HG02973 (cell line): Measurements from ENCODE around the gene ADSS2.
"Not testable (repeated sequence)": the region's sequence is repeated elsewhere in the genome, so short reads cannot be mapped to it uniquely, and the experiment has no call there.

Source experiments
- ATAC-seq: cut with Tn5 transposase; IDR thresholded peaks from one replicate; pipeline ENCODE4 v1.9.1; 2021; ENCODE audit warnings: moderate library complexity; ENCODE audit not compliant: unreplicated experiment

ADSS2 gene

DNA sequence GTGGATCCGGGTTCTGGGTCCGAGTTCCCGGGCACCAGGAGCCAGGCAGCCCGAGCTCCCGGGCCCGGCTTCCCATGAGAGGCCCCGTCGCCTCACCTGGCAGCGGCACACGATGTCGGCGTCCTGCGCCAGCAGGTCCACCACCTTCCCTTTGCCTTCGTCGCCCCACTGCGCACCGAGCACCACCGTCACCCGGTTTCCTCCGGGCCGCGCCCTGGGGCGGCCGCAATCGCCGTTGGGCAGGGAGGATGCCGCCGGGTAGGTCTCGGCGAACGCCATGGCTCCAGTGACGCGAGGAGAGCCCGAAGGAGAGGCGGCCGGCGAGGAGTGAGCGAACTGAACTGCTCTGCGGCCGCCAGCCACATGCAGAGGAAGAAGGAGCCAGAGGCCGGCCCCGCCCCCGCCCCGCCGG is at the start of gene ADSS2:
Gene ADSS2, minus strand, starts transcription at position 371 of the 412 bp plus-strand sequence. Its CDS starts 92 bp downstream, at position 279.
- no peak for ATAC-seq

DNA sequence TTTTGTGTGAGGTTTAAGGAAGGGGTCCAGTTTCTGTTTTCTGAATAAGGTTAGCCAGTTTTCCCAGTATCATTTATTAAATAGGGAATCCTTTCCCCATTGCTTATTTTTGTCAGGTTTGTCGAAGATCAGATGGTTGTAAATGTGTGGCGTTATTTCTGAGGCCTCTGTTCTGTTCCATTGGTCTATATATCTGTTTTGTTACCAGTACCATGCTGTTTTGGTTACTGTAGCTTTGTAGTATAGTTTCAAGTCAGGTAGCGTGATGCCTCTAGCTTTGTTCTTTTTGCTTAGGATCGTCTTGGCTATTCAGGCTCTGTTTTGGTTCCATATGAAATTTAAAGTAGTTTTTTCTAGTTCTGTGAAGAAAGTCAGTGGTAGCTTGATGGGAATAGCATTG is 48.8 kb upstream of the ADSS2 start:
- not testable (repeated sequence) for ATAC-seq

DNA sequence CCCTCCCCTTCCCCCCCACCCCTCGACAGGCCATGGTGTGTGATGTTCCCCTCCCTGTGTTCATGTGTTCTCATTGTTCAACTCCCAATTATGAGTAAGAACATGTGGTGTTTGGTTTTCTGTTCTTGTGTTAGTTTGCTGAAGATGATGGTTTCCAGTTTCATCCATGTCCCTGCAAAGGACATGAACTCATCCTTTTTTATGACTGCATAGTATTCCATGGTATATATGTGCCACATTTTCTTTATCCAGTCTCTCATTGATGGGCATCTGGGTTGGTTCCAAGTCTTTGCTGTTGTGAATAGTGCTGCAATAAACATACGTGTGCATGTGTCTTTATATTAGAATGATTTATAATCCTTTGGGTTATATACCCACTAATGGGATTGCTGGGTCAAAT is 47.8 kb upstream of the ADSS2 start:
- ATAC-seq = not testable (repeated sequence)

DNA sequence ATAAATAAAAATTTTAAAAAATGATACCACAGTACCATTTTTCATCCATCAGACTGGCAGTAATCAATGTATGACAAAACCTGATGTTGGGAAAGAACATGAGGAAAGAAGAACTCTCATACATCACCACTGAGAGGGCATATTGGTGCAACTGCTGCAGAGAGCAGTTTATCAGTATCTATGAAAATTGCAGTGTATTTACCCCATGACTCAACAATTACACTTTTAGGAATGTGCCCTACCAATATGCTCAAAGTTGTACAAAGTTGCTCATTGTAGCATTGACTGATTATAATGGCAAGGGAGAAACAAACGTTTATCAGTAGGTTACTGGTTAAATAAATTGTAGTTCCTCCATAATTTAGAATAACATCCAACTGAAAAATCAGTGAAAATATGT is 46.1 kb upstream of the ADSS2 start:
- ATAC-seq = no peak

DNA sequence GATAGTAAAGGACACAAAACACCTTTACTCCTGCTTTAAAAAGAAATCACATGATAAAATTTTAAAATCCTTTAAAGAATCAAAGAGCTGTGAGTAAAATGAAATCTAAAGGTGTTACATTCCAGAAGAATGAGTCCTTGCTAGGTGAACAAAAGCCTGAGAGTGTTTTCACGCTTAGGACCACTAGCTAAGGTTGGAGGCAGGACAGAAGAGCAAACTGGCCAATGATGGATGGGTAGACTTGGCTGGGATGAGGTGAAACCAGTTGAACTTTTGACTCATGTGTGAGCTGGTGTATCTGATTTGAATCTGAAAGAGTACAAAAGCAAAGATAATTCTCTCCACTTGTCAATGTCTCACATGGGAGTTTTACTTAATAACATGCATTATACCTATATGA is 44.5 kb upstream of the ADSS2 start:
- ATAC-seq = no peak

DNA sequence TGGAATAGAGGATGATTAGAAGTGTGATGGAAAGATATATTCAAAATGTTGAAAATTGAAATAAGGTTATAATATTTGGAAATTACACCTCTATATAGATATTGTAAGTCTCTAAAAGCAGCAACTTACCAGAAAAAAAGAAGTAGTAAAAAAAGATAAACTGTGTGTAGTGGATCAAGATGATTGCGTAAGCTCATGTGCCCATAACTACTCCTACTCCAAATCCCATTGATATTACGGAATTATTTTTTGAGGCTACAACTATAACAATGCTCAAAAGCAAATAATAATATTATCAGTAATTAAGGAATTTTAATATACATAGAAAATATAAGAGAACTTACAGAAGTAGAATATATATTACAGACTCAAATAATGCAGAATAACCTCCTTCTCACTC is 42.9 kb upstream of the ADSS2 start:
- no peak for ATAC-seq

DNA sequence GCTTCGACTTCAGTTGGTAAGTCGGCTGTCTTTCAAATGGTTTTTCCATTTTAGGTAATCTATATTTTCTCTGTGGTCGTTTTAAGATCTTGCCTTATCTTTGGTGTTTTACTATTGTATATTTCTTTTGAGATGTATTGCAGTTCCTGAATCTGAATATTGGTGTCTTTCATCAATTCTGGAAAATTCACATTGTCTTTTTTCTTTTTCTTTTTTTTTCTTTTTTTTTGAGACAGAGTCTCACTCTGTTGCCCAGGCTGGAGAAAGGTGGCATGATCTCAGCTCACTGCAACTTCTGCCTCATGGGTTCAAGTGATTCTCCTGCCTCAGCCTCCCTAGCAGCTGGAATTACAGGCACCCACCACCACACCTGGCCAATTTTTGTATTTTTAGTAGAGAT is 33.3 kb upstream of the ADSS2 start:
- ATAC-seq = not testable (repeated sequence)

DNA sequence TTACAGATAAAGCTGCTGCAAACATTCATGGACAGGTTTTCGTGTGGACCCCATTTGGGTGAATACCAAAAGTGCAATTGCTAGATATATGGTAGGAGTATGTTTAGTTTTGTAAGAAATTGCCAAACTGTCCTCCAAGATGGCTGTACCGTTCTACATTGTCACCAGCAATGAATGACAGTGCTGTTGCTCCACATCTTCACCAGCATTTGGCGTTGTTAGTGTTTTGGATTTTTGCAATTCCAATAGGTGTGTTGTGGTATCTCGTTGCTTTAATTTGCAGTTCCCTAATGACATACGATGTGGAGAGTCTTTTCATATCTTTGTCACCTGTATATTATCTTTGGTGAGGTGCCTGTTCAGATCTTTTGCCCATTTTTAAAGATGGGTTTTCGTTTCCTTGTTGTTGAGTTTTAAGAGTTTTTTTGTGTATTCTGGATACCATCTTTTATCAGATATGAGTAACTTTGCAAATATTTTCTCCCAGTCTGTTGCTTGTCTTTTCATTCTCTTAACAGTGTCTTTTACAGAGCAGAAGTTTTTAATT is 21.4 kb upstream of the ADSS2 start:
- no peak for ATAC-seq

DNA sequence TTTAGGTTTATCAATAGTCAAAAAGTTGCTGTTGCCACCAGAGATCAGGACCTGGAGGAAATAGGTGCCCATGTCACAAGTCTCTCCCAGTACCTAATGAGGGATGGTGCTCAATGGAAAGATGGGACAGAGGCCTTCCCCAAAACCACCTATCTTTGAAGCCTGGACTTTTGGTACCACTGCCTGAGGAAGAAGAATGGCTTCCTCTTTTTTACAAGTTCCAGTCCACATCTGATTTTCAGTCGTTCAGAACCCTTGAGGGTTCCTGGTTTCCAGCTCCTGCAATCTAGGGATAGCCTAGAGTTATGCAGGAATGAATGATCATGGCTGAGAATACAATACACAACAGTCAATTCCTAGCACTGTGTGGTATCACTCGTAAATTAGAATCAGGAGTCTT is 15.0 kb upstream of the ADSS2 start:
- no peak for ATAC-seq

DNA sequence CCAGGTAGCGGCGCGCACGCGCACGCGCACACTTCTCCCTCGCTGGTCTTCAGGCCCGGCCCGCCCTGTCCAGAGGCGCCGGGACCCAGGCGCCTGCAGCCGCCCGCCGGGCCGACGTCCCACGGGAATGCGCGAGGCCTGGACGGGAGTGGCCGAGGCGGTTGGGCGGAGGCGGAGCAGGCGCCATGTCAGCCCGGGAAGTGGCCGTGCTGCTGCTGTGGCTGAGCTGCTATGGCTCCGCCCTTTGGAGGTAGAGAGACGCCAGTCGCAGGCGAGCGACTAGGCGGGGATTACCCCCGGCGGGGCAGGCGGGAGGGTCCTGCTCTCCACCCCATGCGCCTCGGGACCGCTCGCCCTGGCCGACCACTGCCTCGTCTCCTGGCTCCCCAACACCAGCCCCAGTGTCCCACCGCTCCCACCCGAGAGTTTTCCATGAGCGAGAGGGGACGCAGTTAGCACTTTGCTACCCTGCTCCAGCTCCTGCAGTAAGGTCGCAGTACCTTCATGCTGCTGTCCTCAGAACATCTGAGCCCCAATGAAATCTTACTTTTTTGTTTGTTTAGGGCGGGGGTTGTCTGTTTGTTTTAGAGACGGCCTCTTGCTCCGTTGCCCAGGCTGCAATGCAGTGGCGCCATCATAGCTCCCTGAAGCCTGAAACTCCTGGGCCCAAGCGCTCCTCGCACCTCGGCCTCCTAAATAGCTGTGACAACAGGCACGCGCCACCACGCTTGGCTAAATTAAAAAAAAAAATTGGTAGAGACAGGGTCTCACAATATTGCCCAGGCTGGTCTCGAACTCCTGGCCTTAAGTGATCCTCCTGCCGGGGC is 9.7 kb upstream of the ADSS2 start, which contains the start of gene CATSPERE:
Gene CATSPERE, plus strand, starts transcription at position 29 of the 827 bp plus-strand sequence. Its CDS starts 157 bp downstream, at position 186.
- ATAC-seq = peak; percentile 99

DNA sequence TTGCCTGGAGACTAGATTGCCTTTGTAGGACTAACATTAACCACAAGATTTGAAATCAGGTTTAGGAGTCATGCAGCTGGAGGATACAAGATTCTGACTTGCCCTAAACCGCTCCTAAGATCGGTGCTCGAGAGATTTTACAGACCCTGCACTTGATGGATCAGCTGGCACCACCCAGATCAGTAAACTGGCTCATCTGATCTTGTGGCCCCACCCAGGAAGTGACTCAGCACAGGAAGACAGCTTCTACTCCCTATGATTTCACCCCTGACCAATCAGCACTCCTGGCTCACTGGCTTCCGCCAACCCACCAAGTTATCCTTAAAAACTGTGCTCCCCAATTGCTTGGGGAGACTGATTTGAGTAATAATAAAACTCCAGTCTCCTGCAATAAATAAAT is 8.5 kb upstream of the ADSS2 start:
- no peak for ATAC-seq

DNA sequence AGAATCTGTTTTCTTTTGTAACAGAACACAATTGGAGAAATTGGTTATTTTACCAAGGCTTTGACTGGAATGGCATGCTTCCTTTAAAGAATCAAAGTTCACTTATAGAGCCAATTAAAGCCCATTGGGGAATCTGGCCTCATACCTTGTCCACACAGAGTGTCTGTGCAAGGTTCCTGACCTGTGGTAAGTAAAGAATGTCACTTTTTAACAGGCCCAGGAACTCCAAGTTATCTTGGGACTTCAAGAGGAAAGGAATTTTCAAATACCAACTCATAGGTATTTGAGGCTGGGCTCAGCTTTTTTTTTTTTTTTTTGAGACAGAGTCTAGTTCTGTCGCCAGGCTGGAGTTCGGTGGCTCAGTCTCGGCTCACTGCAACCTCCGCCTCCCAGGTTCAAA is 7.1 kb upstream of the ADSS2 start:
- no peak for ATAC-seq

DNA sequence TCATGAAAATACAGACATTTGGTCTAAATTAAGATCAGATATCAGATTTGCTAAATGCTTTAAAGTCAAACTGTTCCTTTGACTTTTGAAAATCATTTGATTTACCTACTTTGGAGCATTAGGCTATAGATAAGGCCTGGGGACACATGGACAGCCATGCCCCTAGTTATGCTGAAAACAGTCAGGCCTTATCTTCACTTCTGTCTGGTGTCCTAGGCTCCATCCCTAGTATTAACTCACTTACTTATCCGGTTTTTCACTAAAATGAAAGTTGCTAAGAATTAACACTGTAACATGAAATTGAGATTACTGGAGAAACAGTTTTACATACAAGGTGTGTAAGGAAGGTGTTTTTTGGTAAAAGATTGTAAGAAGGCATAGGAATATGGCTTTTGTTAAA is 4.9 kb upstream of the ADSS2 start:
- no peak for ATAC-seq

DNA sequence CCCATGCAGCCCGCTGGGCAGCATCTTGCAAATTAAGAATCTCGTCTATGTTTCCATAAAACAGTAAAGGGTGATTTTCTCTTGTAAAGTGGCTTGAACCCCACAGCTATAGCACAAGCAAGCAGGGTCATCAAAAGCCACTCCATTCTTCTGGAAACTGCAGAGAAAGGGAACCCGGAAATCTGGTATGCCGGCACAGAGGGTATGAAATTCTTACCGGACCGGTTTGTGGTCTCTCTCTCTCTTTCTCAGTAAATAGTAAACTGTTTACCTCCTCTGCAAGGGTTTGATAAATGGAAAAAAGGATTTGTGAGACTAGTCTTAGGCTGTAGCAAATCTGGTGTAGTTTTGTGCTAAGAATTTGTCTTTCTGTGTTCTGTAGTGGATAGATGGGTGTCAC is 2.7 kb upstream of the ADSS2 start:
- no peak for ATAC-seq

DNA sequence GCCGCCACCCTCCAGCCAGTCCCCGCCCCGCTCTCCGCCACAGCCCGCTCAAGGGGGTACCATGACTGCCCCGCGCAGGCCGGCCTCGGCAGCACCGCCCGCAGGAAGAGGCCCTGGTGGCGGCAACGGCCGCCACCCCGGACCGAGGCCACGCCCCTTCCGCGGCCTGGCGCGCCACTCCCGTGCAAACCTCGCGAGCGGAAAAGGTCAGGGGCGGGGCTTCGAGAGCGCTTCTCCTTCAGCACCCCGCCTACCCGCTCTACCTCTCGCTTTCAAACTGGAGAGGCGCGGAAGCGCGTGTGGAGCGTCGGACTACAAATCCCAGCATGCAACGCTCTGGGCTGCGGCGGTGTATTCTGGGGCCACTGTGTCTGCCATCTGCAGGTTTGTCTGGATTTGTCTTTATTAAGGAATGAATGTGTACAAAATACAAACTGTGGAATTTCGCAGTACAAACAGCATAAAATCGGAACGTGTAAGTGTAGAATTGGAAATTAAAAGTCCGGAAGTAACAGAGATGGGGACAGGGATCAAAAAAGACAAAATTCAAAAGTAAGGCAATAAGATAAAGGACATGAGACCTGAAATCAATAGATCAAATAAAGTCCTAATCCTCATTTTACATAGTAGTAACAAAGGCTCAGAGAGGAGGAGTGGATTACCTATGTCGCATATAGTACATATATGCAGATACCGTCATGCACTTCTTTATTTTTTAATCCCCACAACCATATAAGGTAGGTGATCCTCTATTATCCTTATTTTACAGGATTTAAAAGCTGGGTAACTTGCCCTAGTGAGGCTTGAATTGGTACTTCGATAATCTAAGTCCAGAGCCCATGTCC is 464 bp upstream of the ADSS2 start:
- peak; percentile 94 for ATAC-seq

DNA sequence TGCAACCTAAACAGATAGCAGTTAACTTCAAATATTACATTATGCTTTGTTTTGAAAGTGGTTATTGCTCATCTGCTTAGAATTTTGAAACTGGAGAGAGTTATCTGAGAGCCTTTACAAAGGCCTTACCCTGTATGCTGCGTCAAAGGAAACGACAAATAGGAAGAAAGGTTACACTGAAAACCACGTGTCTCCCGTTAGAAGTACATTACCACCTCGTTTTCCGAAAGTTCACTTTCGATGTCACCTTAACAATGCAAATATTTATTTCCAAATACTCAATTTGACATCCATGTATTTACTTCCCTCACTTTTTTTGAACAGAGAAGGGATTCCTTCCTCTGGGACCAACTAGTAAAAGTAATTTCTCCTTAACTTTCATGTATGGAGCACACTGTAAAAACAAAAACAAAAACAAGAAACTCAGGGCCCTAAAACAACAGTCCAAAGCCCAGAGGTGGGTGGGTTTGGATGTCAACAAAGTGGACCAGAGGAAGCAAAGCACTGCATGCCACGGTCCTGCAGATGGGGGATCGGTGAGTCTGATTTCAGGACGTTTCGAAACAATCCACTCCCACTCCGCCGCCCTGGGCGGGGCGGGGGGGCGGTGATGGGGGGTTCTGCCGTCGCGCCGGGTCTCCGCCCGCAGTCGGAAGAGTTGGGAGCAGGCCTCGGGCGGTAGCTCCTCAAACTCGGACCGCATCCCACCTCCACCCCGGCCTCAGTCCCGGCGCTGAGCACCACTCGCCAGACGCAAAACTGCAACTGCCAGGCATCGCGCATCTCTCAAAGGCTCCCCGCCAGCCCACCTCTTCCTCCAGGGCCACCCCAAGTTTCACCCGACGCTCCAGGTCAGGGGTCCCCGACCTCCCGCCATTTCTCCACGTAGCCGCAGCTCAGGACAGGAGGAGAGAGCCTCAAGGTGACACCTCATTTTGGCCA is 841 bp downstream of the ADSS2 start:
- ATAC-seq = peak; percentile 2

DNA sequence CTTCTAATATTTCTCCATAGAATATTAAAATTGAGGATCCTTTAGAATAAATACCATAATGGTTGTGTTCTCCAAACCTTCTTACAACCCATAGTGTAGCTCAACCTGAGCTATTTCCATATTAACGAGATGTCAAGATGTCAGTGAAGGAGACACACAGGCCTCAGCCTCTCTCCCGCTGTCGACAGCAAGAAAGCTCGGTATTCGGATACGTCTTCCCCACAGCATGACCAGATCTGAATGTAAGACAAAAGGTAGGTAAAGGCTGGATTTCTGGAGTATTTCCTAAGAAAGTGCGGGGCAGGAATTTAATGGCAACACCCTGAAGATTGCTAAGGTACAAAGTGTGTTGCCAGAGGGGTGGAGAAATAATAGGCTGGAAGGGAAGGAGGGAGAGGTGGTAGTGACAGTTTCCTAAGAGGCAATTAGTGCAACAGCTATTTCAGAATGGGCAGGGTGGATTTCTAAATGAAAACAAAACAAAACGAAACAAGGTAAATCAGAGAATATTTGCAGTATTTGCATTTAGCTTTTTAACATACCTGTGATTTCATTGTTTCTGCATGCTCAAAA is 1.7 kb downstream of the ADSS2 start:
- no peak for ATAC-seq

DNA sequence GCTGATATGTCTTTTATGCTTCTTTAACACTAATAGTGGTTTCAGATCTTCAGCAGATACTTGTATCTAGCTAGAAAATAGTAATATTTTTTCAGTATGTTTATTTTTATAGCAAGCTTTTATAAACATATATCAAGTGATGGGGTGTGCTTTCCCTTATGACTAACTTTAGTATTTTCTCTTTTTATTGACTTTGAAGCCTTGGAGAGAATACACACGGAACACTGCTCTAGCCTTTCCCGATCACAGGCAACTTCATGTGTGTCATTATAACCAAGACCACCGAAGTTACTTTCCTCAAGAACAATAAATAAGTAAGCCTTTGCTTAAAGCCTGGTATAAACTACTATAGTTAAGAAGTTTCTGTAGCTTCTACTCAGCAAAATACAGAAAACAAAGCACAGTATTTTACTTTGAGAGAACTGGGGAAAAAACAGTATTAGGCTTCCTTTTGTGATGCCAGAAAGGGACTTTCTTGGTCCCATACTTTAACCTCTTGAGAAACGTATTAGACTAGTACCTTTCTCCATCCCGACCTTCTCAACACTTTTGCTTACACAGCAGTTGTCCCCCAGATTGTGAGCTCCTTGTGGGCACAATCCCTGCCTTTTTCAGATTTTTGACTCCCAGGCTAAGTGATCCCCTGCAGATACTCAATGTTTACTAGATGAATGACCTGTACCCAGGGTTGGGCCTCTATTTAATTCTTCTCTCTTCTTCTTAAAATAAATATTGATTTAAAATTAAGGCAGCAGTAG is 3.3 kb downstream of the ADSS2 start:
- ATAC-seq = no peak

DNA sequence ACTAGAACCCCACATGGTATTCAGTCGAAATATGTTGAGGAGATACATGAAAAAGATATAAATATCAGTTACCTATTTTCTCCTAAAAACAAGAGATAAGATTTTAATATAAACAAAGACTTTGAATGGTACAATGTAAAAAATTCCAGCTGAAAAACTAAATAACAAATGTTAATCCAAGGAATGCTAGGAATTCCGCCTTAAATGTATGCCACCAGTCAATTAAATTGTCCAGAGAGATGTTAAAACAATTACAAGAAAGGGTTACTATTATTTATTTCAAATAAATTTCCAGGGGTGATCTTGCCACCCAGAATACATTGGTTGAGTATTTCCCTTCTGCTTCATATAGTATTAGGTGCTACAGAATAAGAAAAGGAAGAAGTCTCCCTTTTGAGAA is 4.2 kb downstream of the ADSS2 start:
- ATAC-seq = no peak
